PFSK-1 (cell line): ENCODE data around the gene CYB5B.

Experiments
- FOXP2 ChIP-seq: optimal IDR thresholded peaks from 2 replicates; pipeline ENCODE3; 2011; ENCODE audit warnings: borderline replicate concordance, control low read depth, inconsistent platforms; ENCODE audit not compliant: insufficient read depth; ENCODE audit errors: extremely low read length, extremely low read depth
- POLR2AphosphoS5 ChIP-seq: IDR thresholded peaks from 2 replicates; pipeline ENCODE4 v1.6.1; 2012; ENCODE audit warnings: low read depth, mild to moderate bottlenecking, control low read depth, low read length, moderate library complexity
- REST ChIP-seq, 2 experiments: IDR thresholded peaks; 2 replicates each; pipeline versions ENCODE4 v1.6.1 to v1.8.0; 2011 to 2012; ENCODE audit warnings: low read depth in 2 of 2, low read length in 2 of 2, control low read depth in 1 of 2, inconsistent platforms in 1 of 2, mild to moderate bottlenecking in 1 of 2, moderate library complexity in 1 of 2; ENCODE audit not compliant: insufficient read depth in 1 of 2
- SIN3A ChIP-seq: IDR thresholded peaks from 2 replicates; pipeline ENCODE4 v1.6.1; 2012; ENCODE audit warnings: mild to moderate bottlenecking, low read length, moderate library complexity, borderline replicate concordance; ENCODE audit not compliant: insufficient read depth
- TAF1 ChIP-seq: IDR thresholded peaks from 2 replicates; pipeline ENCODE4 v1.6.1; 2012; ENCODE audit warnings: low read length, control low read depth, borderline replicate concordance; ENCODE audit not compliant: insufficient read depth

CYB5B gene

GRCh38 chr16:69417520-69418199 lies 6.8 kb upstream of the CYB5B start:
- no peak for TF ChIP-seq TAF1
- no peak for TF ChIP-seq POLR2AphosphoS5

- TF ChIP-seq POLR2AphosphoS5: no peak
- no peak for TF ChIP-seq TAF1
- TF ChIP-seq FOXP2: no peak
- TF ChIP-seq SIN3A: no peak
- TF ChIP-seq REST (IDR thresholded peaks at IDR 0.05; ENCODE audit: insufficient read depth in 1 of 2, low read depth in 2 of 2, low read length in 2 of 2): no peak
Measured at GRCh38 chr16:69419956-69420355, 4.5 kb upstream of the CYB5B start.

GRCh38 chr16:69423189-69423588 lies 1.2 kb upstream of the CYB5B start:
- no peak for TF ChIP-seq TAF1
- TF ChIP-seq POLR2AphosphoS5: no peak
- no peak for TF ChIP-seq FOXP2
- TF ChIP-seq REST (IDR thresholded peaks at IDR 0.05; ENCODE audit: insufficient read depth in 1 of 2, low read depth in 2 of 2, low read length in 2 of 2): no peak
- TF ChIP-seq SIN3A: no peak

GRCh38 chr16:69424935-69425784 lies 741 bp downstream of the CYB5B start:
- TF ChIP-seq TAF1: no peak
- TF ChIP-seq SIN3A: no peak
- TF ChIP-seq REST (IDR thresholded peaks at IDR 0.05; ENCODE audit: insufficient read depth in 1 of 2, low read depth in 2 of 2, low read length in 2 of 2): no peak
- TF ChIP-seq FOXP2: no peak
- TF ChIP-seq POLR2AphosphoS5: no peak

GRCh38 chr16:69428652-69429051 lies 4.2 kb downstream of the CYB5B start:
- no peak for TF ChIP-seq POLR2AphosphoS5
- no peak for TF ChIP-seq FOXP2
- no peak for TF ChIP-seq SIN3A
- TF ChIP-seq TAF1: no peak
- TF ChIP-seq REST (IDR thresholded peaks at IDR 0.05; ENCODE audit: insufficient read depth in 1 of 2, low read depth in 2 of 2, low read length in 2 of 2): no peak
